PFSK-1 (cell line): ENCODE data around the gene RHO.

ENCODE experiments used
- FOXP2 ChIP-seq: optimal IDR thresholded peaks from 2 replicates; pipeline ENCODE3; 2011; ENCODE audit warnings: borderline replicate concordance, control low read depth, inconsistent platforms; ENCODE audit not compliant: insufficient read depth; ENCODE audit errors: extremely low read length, extremely low read depth
- POLR2AphosphoS5 ChIP-seq: IDR thresholded peaks from 2 replicates; pipeline ENCODE4 v1.6.1; 2012; ENCODE audit warnings: low read depth, mild to moderate bottlenecking, control low read depth, low read length, moderate library complexity
- REST ChIP-seq, 2 experiments: IDR thresholded peaks; 2 replicates each; pipeline versions ENCODE4 v1.6.1 to v1.8.0; 2011 to 2012; ENCODE audit warnings: low read depth in 2 of 2, low read length in 2 of 2, control low read depth in 1 of 2, inconsistent platforms in 1 of 2, mild to moderate bottlenecking in 1 of 2, moderate library complexity in 1 of 2; ENCODE audit not compliant: insufficient read depth in 1 of 2
- SIN3A ChIP-seq: IDR thresholded peaks from 2 replicates; pipeline ENCODE4 v1.6.1; 2012; ENCODE audit warnings: mild to moderate bottlenecking, low read length, moderate library complexity, borderline replicate concordance; ENCODE audit not compliant: insufficient read depth
- TAF1 ChIP-seq: IDR thresholded peaks from 2 replicates; pipeline ENCODE4 v1.6.1; 2012; ENCODE audit warnings: low read length, control low read depth, borderline replicate concordance; ENCODE audit not compliant: insufficient read depth

The RHO gene

GRCh38 chr3:129576514-129577352, 48.3 kb downstream of the RHO start:
- TF ChIP-seq POLR2AphosphoS5 (no peak), SIN3A (no peak), REST (IDR thresholded peaks at IDR 0.05; ENCODE audit: insufficient read depth in 1 of 2, low read depth in 2 of 2, low read length in 2 of 2) (no peak), TAF1 (no peak), FOXP2 (no peak)

GRCh38 chr3:129577366-129577765, 48.9 kb downstream of the RHO start:
- TF ChIP-seq POLR2AphosphoS5 (no peak), FOXP2 (no peak), SIN3A (no peak), TAF1 (no peak), REST (IDR thresholded peaks at IDR 0.05; ENCODE audit: insufficient read depth in 1 of 2, low read depth in 2 of 2, low read length in 2 of 2) (no peak)

GRCh38 chr3:129577925-129578786, 49.7 kb downstream of the RHO start:
- no peak for TF ChIP-seq POLR2AphosphoS5
- TF ChIP-seq REST (IDR thresholded peaks at IDR 0.05; ENCODE audit: insufficient read depth in 1 of 2, low read depth in 2 of 2, low read length in 2 of 2): no peak
- TF ChIP-seq FOXP2: no peak
- no peak for TF ChIP-seq SIN3A
- TF ChIP-seq TAF1: no peak

GRCh38 chr3:129579991-129580390, 51.6 kb downstream of the RHO start:
- no peak for TF ChIP-seq POLR2AphosphoS5
- TF ChIP-seq REST (IDR thresholded peaks at IDR 0.05; ENCODE audit: insufficient read depth in 1 of 2, low read depth in 2 of 2, low read length in 2 of 2): no peak
- TF ChIP-seq SIN3A: no peak
- no peak for TF ChIP-seq FOXP2
- TF ChIP-seq TAF1: no peak
